ENCODE data around the gene AVL9.
"Not testable (repeated sequence)": the region's sequence is repeated elsewhere in the genome, so short reads cannot be mapped to it uniquely, and the experiment has no call there.

The AVL9 gene

DNA sequence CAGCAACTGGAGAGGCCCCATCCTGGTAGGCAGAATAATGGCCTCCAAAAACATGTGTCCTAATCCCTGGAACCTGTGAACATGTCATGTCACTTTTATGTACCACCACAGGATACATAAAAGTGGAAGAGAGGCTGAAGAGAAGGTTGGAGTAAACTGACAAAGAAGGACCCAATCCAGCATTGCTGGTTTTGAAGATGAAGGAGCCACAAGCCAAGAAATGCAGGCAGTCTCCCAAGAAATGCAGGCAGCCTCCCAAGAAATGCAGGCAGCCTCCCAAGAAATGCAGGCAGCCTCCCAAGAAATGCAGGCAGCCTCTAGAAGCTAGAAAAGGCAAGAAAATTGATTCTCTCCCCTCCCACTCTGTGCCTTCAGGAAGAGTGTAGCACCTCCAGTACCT is 142.3 kb downstream of the AVL9 start:
- DNase-seq (ENCODE audit: low read depth in 2 of 2): not testable (repeated sequence)
